SU-DHL-6 (cell line): Measurements from ENCODE around the gene CUX1.

ENCODE experiments used
- CTCF ChIP-seq: fragments of 200-600 bp; sonication (generic); IDR thresholded peaks from one replicate; pipeline ENCODE4 v1.5.1; 2017; ENCODE audit warnings: antibody characterized with exemption, mild to moderate bottlenecking, low read length, moderate library complexity; ENCODE audit not compliant: insufficient read depth, poor library complexity, severe bottlenecking
- EZH2phosphoT487 ChIP-seq: fragments of 200-600 bp; sonication (generic), shearing (Covaris generic); conservative IDR thresholded peaks from 2 replicates; pipeline ENCODE4 v1.6.1; 2018; ENCODE audit warnings: mild to moderate bottlenecking, antibody characterized with exemption, low read length, moderate library complexity, mixed read lengths

- no peak for TF ChIP-seq CTCF
- TF ChIP-seq EZH2phosphoT487 = no peak
These were observed 11.9 kb downstream of the CUX1 start for GRCh38 chr7:101829374-101829773.
